Fibroblast of the aortic adventitia (primary cell): ENCODE results near the gene KCNK5. TPM values are rescaled to one million over a fixed set of nuclear protein-coding genes. Genes with fewer than 3 reads are reported as not detected.

Source experiments
- DNase-seq: peaks from one replicate; pipeline ENCODE4 v3.0.0-alpha.2; 2010; ENCODE audit warnings: low read depth
- H3K4me3 ChIP-seq: 2 replicates; pipeline ENCODE4 v1.5.1; 2011; ENCODE audit warnings: low read depth, mild to moderate bottlenecking, control low read depth, low read length, moderate library complexity
- CTCF ChIP-seq: IDR thresholded peaks from 2 replicates; pipeline ENCODE4 v1.5.1; 2011; ENCODE audit warnings: mild to moderate bottlenecking, low read length, control low read depth, inconsistent platforms; ENCODE audit not compliant: insufficient read depth
- total RNA-seq: library from RNA; depleted of rRNA; stranded (reverse); fragments of >200 nt; gene quantifications from 2 replicates; pipeline ENCODE4 v1.2.3, GENCODE V29; 2012; ENCODE audit warnings: low replicate concordance

Gene KCNK5
- total RNA-seq, 1 donor: under 0.01 TPM

GRCh38 chr6:39231521-39232243, 2.4 kb upstream of the KCNK5 start:
- TF ChIP-seq CTCF: no peak
- DNase-seq: no peak
- H3K4me3 ChIP-seq: no peak overlapping the region

GRCh38 chr6:39230654-39231035, 1.4 kb upstream of the KCNK5 start:
- DNase-seq: no peak
- TF ChIP-seq CTCF: no peak
- no peak overlapping the region for H3K4me3 ChIP-seq

- TF ChIP-seq CTCF: no peak
- DNase-seq: no peak
- H3K4me3 ChIP-seq: no peak overlapping the region
Measured at GRCh38 chr6:39228111-39228971, 934 bp downstream of the KCNK5 start.

GRCh38 chr6:39227476-39227875, 1.8 kb downstream of the KCNK5 start:
- DNase-seq: no peak
- H3K4me3 ChIP-seq: no peak overlapping the region

GRCh38 chr6:39226639-39227329, 2.5 kb downstream of the KCNK5 start:
- no peak overlapping the region for H3K4me3 ChIP-seq
- no peak for DNase-seq
- no peak for TF ChIP-seq CTCF

More at GRCh38 chr6:39227476-39227875, 1.8 kb downstream of the KCNK5 start:
- no peak for TF ChIP-seq CTCF

- no peak for TF ChIP-seq CTCF
- no peak overlapping the region for H3K4me3 ChIP-seq
- DNase-seq: no peak
Measured at GRCh38 chr6:39225946-39226437, 3.3 kb downstream of the KCNK5 start.
